Activated naive CD4-positive, alpha-beta T cell treated with anti-CD3 and anti-CD28 coated beads, Interleukin-2, amount 50 U/mL, for 16 hours (primary cell): ENCODE results near the gene CFAP100.

Experiments
- DNase-seq: peaks from one replicate; pipeline ENCODE4 v3.0.0-alpha.2; 2020

CFAP100 gene

DNA sequence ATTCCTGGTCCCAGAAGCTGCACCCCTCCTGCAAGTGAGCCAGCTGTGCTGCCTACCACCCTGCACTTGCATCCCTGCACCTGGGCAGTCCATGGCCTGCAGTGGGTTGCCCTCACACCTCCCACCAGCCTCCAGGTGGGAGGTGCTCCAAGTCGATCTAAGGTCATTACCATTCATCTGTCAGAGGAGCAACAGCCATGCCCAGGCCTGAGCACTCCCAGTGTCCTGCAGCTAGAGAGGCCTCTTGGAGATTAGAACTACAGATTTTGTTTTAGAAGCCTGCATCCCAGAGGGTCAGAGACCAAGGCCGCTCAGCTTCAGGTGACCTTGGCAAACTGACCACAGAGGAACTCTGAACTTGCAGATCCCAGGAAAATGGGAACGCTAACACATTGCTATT is 90.0 kb downstream of the CFAP100 start:
- no peak for DNase-seq

- DNase-seq, result no peak
Measured at GRCh38 chr3:126485176-126485897, 90.6 kb downstream of the CFAP100 start.

GRCh38 chr3:126485956-126486355 is 91.2 kb downstream of the CFAP100 start:
- DNase-seq, result no peak
